Trophoblast cell (in vitro differentiated cells and primary cell): Measurements from ENCODE around the gene TRIM9.

ENCODE experiments used
- DNase-seq, 2 donors: peaks; one replicate each; pipeline ENCODE4 v3.0.0-alpha.2; 2016
- H2AFZ ChIP-seq: 2 replicates; pipeline ENCODE4 v1.6.1; 2013; ENCODE audit warnings: low read length, moderate library complexity, mild to moderate bottlenecking; ENCODE audit not compliant: insufficient read depth, poor library complexity
- H2AK5ac ChIP-seq: 2 replicates; pipeline ENCODE4 v1.6.1; 2013; ENCODE audit warnings: mild to moderate bottlenecking, low read length
- H2BK120ac ChIP-seq: 2 replicates; pipeline ENCODE4 v1.6.1; 2013; ENCODE audit warnings: low read length, mild to moderate bottlenecking, moderate library complexity; ENCODE audit not compliant: insufficient read depth, poor library complexity
- H2BK12ac ChIP-seq: 2 replicates; pipeline ENCODE4 v1.6.1; 2013; ENCODE audit warnings: mild to moderate bottlenecking, low read length, moderate library complexity
- H2BK5ac ChIP-seq: 2 replicates; pipeline ENCODE4 v1.6.1; 2013; ENCODE audit warnings: low read length, low read depth, moderate library complexity, mild to moderate bottlenecking; ENCODE audit not compliant: poor library complexity
- H3K14ac ChIP-seq: 2 replicates; pipeline ENCODE4 v1.6.1; 2013; ENCODE audit warnings: mild to moderate bottlenecking, low read length
- H3K18ac ChIP-seq: 2 replicates; pipeline ENCODE4 v1.6.1; 2013; ENCODE audit warnings: mild to moderate bottlenecking, low read length
- H3K23ac ChIP-seq: 2 replicates; pipeline ENCODE4 v1.6.1; 2013; ENCODE audit warnings: low read length
- H3K27ac ChIP-seq: 2 replicates; pipeline ENCODE4 v1.5.1; 2013; ENCODE audit warnings: low read depth, mild to moderate bottlenecking, inconsistent platforms, low read length, moderate library complexity
- H3K27me3 ChIP-seq: 2 replicates; pipeline ENCODE4 v1.6.1; 2013; ENCODE audit warnings: inconsistent platforms, mild to moderate bottlenecking, low read length, moderate library complexity; ENCODE audit not compliant: insufficient read depth
- H3K36me3 ChIP-seq, 2 experiments: 1 replicate in 1 of 2; 2 replicates in 1 of 2; pipeline ENCODE4 v1.6.1; 2013; ENCODE audit warnings: low read length in 2 of 2, mild to moderate bottlenecking in 2 of 2, moderate library complexity in 1 of 2; ENCODE audit not compliant: insufficient read depth in 2 of 2, control insufficient read depth in 1 of 2
- H3K4ac ChIP-seq: 2 replicates; pipeline ENCODE4 v1.6.1; 2013; ENCODE audit warnings: low read depth, mild to moderate bottlenecking, low read length, moderate library complexity
- H3K4me1 ChIP-seq, 2 experiments: 1 replicate in 1 of 2; 2 replicates in 1 of 2; pipeline ENCODE4 v1.6.1; 2013; ENCODE audit warnings: low read length in 2 of 2, mild to moderate bottlenecking in 2 of 2, moderate library complexity in 1 of 2; ENCODE audit not compliant: insufficient read depth in 2 of 2, control insufficient read depth in 1 of 2
- H3K4me2 ChIP-seq: 2 replicates; pipeline ENCODE4 v1.6.1; 2013; ENCODE audit warnings: inconsistent platforms, mild to moderate bottlenecking, low read length, moderate library complexity
- H3K4me3 ChIP-seq: 2 replicates; pipeline ENCODE4 v1.5.1; 2013; ENCODE audit warnings: mild to moderate bottlenecking, low read depth, low read length, inconsistent platforms
- H3K79me1 ChIP-seq: one replicate; pipeline ENCODE4 v1.6.1; 2013; ENCODE audit warnings: low read length
- H3K79me2 ChIP-seq: 2 replicates; pipeline ENCODE4 v1.6.1; 2013; ENCODE audit warnings: low read length, mild to moderate bottlenecking; ENCODE audit not compliant: control insufficient read depth, insufficient read depth, poor library complexity
- H3K9ac ChIP-seq: 2 replicates; pipeline ENCODE4 v1.6.1; 2013; ENCODE audit warnings: mild to moderate bottlenecking, low read length
- H3K9me3 ChIP-seq: 2 replicates; pipeline ENCODE4 v1.6.1; 2013; ENCODE audit warnings: low read depth, mild to moderate bottlenecking, control low read depth, inconsistent platforms, low read length; ENCODE audit not compliant: insufficient read depth
- H4K12ac ChIP-seq: 2 replicates; pipeline ENCODE4 v1.6.1; 2013; ENCODE audit warnings: low read depth, mild to moderate bottlenecking, low read length, moderate library complexity
- H4K8ac ChIP-seq: 2 replicates; pipeline ENCODE4 v1.6.1; 2013; ENCODE audit warnings: low read depth, mild to moderate bottlenecking, low read length, moderate library complexity
- H4K91ac ChIP-seq: one replicate; pipeline ENCODE4 v1.6.1; 2013; ENCODE audit warnings: low read depth, mild to moderate bottlenecking, low read length, moderate library complexity
- WGBS: extraction: QIAGEN DNeasy Blood & Tissue Kit; methylation state at CpG from one replicate; pipeline ENCODE4 v1.1.7; 2013; ENCODE audit warnings: missing lambda C conversion rate; ENCODE audit not compliant: insufficient read length, insufficient coverage; ENCODE audit errors: extremely low coverage; 5-methylcytosine and 5-hydroxymethylcytosine counted together

TRIM9 gene

DNA sequence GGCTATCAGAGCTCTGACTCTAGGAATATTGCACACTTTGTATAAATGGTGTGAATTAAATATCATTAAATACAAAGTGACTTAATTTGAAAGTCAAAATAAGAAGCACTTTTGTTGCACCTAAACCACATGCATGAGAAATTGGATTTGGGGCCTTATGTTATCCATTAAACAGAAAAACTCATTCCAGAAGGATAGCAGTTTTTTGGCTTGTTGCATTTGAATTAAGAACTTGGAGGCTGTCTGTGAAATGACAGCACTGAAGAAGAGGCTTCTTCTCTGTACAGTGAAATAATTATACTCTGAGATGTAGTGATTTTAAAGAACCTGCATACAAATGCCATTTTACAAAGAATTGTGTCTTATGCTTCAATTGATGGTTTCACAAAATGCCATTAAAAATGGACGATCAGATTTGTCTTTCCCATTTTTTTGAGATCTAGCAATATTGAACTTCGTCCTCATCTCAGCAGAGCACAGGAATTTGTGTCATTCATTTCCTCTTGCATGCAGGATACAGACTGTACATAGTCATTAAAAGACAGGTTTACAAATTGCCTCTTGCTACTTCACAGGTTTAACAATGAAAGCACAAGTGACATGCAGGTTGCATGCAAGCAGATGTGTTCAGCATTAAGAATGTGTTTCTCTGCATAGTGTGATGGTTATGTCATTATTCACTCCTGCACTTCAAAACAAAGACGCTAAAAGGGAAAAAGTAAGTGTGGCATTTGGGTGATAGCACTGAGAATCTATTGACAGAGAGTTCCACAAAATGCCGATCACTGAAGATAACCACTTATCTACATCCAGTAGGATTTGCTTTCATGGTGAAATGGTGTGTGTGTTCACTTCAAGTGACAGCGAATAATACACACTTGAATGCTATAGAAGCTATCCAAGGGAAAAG, 114.7 kb downstream of the TRIM9 start:
- no peak overlapping the region for H2BK5ac ChIP-seq
- H3K27me3 ChIP-seq: no peaks in the 10 kb centered on the region
- H3K79me1 ChIP-seq: no peaks in the 10 kb centered on the region
- no CpG with 5 or more reads among the region's 5 CpGs for WGBS
- H3K14ac ChIP-seq: no peak overlapping the region
- H3K23ac ChIP-seq: no peak overlapping the region
- peak in 1 of 2 donors; percentile 77 for DNase-seq
- H3K27ac ChIP-seq: no peak overlapping the region
- H4K12ac ChIP-seq: no peak overlapping the region
- no peak overlapping the region for H3K4ac ChIP-seq
- no peak overlapping the region for H2BK120ac ChIP-seq
- H3K18ac ChIP-seq: no peak overlapping the region
- H3K9ac ChIP-seq: no peak overlapping the region
- no peaks in the 10 kb centered on the region for H3K36me3 ChIP-seq
- no peak overlapping the region for H4K91ac ChIP-seq
- H4K8ac ChIP-seq: no peak overlapping the region
- peaks cover 8% of the 10 kb centered on the region for H3K9me3 ChIP-seq
- no peak overlapping the region for H2BK12ac ChIP-seq
- no peaks in the 10 kb centered on the region for H3K4me1 ChIP-seq
- H2AK5ac ChIP-seq: no peak overlapping the region
- no peak overlapping the region for H3K4me2 ChIP-seq
- no peaks in the 10 kb centered on the region for H3K79me2 ChIP-seq
- H2AFZ ChIP-seq: no peak overlapping the region
- no peak overlapping the region for H3K4me3 ChIP-seq

DNA sequence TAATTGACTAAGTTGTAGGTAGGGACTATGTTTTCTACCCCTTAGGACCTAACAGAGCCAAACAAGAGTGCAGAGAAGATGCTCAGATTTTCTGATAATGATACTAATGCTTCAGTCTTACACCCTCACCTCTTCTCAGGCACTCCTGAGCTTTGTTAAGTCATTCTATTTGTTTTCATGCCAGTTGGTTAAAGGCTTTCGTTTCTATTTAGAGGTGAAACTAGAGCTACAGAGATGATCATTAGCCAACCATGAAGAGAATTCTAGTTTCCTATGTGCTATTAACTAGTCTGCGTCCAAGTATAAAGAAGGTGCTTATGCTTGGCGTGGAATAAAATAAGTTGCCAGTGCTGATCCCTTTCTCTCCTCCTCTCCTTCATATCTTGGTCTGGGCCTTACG, 116.0 kb downstream of the TRIM9 start:
- Histone ChIP-seq H3K27ac (no peak overlapping the region), H3K18ac (no peak overlapping the region), H2BK5ac (no peak overlapping the region), H4K8ac (no peak overlapping the region), H3K9me3 (peaks cover 8% of the 10 kb centered on the region), H2AK5ac (no peak overlapping the region), H3K36me3 (no peaks in the 10 kb centered on the region), H3K4ac (no peak overlapping the region), H2AFZ (no peak overlapping the region), H3K27me3 (no peaks in the 10 kb centered on the region), H2BK120ac (no peak overlapping the region), H2BK12ac (no peak overlapping the region), H3K4me1 (no peaks in the 10 kb centered on the region), H3K79me1 (no peaks in the 10 kb centered on the region), H3K4me2 (no peak overlapping the region), H3K23ac (no peak overlapping the region), H3K4me3 (no peak overlapping the region), H3K14ac (no peak overlapping the region), H4K91ac (no peak overlapping the region), H4K12ac (no peak overlapping the region), H3K9ac (peak overlapping the region; percentile 41), H3K79me2 (no peaks in the 10 kb centered on the region)
- DNase-seq: no peak
- no CpG with 5 or more reads among the region's 4 CpGs for WGBS

DNA sequence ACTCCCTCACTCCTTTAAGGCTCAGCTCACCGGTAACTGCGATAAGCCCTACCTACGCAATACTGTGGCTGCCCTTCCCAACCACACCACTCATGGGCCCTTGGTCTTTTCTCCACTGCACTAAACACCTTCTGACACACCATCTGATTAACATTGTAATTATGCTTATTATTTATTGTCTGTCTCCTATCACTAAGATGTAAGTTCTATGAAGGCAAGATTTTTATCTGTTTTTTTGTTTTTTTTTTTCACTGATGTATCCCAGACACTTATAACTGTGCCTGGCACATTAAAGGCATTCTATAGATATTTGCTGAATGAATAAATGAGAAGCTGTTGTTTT, 116.4 kb downstream of the TRIM9 start:
- no peaks in the 10 kb centered on the region for H3K79me2 ChIP-seq
- no peak overlapping the region for H2BK5ac ChIP-seq
- no peak overlapping the region for H3K9ac ChIP-seq
- no peak overlapping the region for H3K4me3 ChIP-seq
- H3K27ac ChIP-seq: no peak overlapping the region
- H4K8ac ChIP-seq: no peak overlapping the region
- H3K4me1 ChIP-seq: no peaks in the 10 kb centered on the region
- peak in 1 of 2 donors; percentile 12 for DNase-seq
- H3K36me3 ChIP-seq: no peaks in the 10 kb centered on the region
- no peaks in the 10 kb centered on the region for H3K27me3 ChIP-seq
- no peak overlapping the region for H3K4ac ChIP-seq
- H2AFZ ChIP-seq: no peak overlapping the region
- H4K91ac ChIP-seq: no peak overlapping the region
- H2BK120ac ChIP-seq: no peak overlapping the region
- no peak overlapping the region for H3K18ac ChIP-seq
- no peaks in the 10 kb centered on the region for H3K79me1 ChIP-seq
- H2AK5ac ChIP-seq: no peak overlapping the region
- H4K12ac ChIP-seq: no peak overlapping the region
- WGBS: no CpG with 5 or more reads among the region's 3 CpGs
- no peak overlapping the region for H3K23ac ChIP-seq
- no peak overlapping the region for H3K14ac ChIP-seq
- no peak overlapping the region for H3K4me2 ChIP-seq
- H3K9me3 ChIP-seq: peaks cover 8% of the 10 kb centered on the region
- H2BK12ac ChIP-seq: no peak overlapping the region

DNA sequence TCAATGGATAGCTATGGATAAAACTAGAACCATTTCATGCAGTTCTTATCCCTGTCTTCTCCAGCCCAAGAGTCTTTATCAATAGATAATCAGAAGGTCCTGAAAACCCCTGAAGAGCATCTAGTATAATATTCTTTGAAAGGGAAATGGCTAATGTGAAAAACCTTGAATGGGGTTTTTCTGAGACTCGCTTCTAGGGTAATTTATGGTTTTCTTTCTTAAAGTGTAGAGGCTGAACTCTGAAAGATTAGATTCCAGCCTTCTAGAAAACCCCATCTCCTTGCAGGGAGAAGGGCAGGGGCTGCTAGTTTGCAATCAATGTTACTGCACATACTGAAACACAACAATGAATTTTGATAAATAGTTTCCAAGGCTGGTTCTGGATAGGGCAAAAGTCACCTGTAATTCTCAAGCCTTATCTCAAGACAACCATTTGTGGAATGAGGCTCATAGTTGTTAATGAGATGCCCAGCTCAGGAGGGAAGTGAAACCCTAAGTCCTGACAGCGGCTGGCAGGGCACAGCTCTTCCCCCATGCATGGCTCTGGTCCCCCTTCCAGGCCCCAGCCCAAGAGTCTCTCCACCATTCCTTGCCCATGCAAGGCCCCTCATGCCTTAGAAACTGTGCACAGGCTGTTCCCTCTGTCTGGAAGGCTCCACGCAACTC, 116.9 kb downstream of the TRIM9 start:
- no peak overlapping the region for H3K4me2 ChIP-seq
- no peaks in the 10 kb centered on the region for H3K79me2 ChIP-seq
- no peak overlapping the region for H4K91ac ChIP-seq
- no peaks in the 10 kb centered on the region for H3K4me1 ChIP-seq
- no peaks in the 10 kb centered on the region for H3K36me3 ChIP-seq
- no peak overlapping the region for H3K14ac ChIP-seq
- H3K4me3 ChIP-seq: no peak overlapping the region
- no CpG with 5 or more reads among the region's 3 CpGs for WGBS
- H3K27me3 ChIP-seq: no peaks in the 10 kb centered on the region
- peaks cover 8% of the 10 kb centered on the region for H3K9me3 ChIP-seq
- no peak overlapping the region for H2AK5ac ChIP-seq
- peak in 1 of 2 donors; percentile 14 for DNase-seq
- H3K4ac ChIP-seq: no peak overlapping the region
- no peak overlapping the region for H3K23ac ChIP-seq
- H2BK5ac ChIP-seq: no peak overlapping the region
- H2AFZ ChIP-seq: no peak overlapping the region
- no peak overlapping the region for H4K12ac ChIP-seq
- no peak overlapping the region for H3K18ac ChIP-seq
- H3K27ac ChIP-seq: no peak overlapping the region
- H2BK120ac ChIP-seq: no peak overlapping the region
- H3K79me1 ChIP-seq: no peaks in the 10 kb centered on the region
- H4K8ac ChIP-seq: no peak overlapping the region
- no peak overlapping the region for H2BK12ac ChIP-seq
- H3K9ac ChIP-seq: no peak overlapping the region
